Stimulated activated CD4-positive, alpha-beta T cell treated with anti-CD3 and anti-CD28 coated beads, Interleukin-2, amount 100 ng/mL, for 48 hours (primary cell): ENCODE measurements around the gene TUB.

ENCODE experiments used
- DNase-seq, 2 donors: peaks; one replicate each; pipeline ENCODE4 v3.0.0-alpha.2; 2020

TUB gene

GRCh38 chr11:8109675-8110074 is 28.7 kb downstream of the TUB start:
- DNase-seq, result no peak

- DNase-seq, result no peak
Observed at GRCh38 chr11:8110396-8110795, 29.4 kb downstream of the TUB start.

GRCh38 chr11:8111636-8112035 is 30.6 kb downstream of the TUB start:
- no peak for DNase-seq

- DNase-seq, result no peak
Observed at GRCh38 chr11:8122173-8122764, 41.3 kb downstream of the TUB start.

- DNase-seq, result no peak
Observed at GRCh38 chr11:8126649-8127289, 45.8 kb downstream of the TUB start.

GRCh38 chr11:8127447-8127846 is 46.4 kb downstream of the TUB start:
- no peak for DNase-seq

GRCh38 chr11:8138526-8138925 is 57.5 kb downstream of the TUB start:
- DNase-seq, result no peak

- no peak for DNase-seq
Observed at GRCh38 chr11:8149726-8150125, 68.7 kb downstream of the TUB start.
